NCI-H1436 (cell line): ENCODE results near the gene RECQL5.
"Not testable (repeated sequence)": the region's sequence is repeated elsewhere in the genome, so short reads cannot be mapped to it uniquely, and the experiment has no call there.

Experiments used
- DNase-seq: peaks from one replicate; lab custom pipeline; 2025; lab: John Stamatoyannopoulos, UW

The RECQL5 gene

DNA sequence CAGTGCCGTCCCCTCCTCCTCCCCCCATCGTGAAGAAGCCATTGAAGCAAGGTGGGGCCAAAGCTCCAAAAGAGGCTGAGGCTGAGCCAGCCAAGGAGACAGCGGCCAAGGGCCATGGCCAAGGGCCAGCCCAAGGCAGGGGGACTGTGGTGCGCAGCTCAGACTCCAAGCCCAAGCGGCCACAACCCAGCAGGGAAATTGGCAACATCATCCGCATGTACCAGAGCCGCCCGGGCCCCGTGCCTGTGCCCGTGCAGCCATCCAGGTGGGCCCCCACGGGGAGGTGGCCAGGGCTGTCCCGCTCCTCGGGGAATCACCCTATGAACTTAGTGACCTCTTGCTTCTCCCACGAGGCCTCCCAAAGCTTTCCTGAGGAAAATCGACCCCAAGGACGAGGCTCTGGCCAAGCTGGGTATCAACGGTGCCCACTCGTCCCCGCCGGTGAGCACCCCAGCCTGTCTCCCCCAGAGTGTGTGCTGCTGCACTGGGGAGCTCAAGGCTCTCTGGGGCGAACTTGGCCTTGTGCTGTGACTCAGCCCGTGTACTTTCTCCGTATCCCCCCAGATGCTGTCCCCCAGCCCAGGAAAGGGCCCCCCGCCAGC lies 50.3 kb downstream of the RECQL5 start:
- no peak for DNase-seq

DNA sequence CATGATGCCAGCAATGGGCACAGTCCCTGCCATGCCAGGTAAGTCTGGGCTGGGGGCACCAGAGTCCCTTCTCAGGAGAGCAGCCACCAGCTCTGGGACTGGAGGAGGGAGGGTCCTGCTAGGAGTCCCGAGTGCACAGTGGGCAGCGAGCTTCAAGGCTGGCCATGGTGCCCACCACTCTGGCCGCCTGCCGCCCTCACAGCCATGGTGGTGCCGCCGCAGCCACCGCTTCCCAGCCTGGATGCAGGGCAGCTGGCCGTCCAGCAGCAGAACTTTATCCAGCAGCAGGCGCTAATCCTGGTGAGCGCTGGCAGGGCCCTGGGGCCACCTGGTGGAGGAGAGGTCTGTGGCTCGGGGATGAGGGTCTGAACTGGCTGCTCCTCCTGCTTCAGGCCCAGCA lies 51.7 kb downstream of the RECQL5 start:
- DNase-seq: no peak

DNA sequence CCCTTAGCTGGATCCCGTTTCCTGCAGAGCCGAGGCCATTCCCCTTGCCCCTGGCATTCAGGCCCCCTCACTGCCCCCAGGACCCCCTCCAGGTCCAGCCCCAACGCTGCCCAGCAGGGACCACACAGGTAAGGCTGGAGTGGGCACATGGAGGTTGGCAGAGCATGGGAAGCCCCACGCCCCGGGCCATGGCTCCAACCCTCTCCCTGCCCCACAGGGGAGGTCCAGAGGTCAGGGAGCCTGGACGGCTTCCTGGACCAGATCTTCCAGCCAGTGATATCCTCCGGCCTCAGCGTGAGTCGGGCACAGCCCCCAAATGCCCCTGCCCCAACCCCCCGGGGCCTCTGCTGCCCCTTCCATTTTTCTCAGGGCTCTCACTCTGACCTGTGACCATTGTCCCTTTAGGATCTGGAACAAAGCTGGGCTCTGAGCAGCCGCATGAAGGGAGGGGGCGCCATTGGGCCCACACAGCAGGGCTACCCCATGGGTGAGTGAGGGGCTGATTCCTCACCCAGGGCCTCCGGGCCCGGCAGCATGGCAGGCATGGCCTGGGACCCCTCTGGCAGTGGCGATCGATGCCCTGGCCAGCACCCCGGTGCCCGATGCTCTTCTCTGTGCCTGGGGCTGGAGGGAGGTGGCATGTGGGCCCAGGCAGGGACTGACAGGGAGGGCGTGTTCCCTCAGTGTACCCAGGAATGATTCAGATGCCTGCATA lies 52.2 kb downstream of the RECQL5 start:
- DNase-seq: no peak

DNA sequence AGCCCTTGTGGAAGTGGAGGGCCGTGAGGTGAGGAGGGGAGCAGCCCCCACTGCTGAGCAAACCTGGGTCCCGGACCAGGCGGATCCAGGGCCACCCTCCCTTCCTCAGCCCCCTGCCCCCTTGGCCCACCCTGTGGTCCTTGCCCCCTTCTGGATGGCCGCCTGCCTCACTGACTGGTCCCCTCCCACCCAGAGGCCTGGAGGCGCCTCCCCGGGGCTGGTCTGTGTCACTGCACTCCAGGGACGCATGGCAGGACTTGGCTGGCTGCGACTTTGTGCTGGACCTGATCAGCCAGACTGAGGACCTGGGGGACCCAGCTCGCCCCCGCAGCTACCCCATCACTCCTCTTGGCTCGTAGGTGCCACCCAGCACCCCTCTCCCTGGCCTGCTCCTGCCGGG lies 52.9 kb downstream of the RECQL5 start:
- no peak for DNase-seq

DNA sequence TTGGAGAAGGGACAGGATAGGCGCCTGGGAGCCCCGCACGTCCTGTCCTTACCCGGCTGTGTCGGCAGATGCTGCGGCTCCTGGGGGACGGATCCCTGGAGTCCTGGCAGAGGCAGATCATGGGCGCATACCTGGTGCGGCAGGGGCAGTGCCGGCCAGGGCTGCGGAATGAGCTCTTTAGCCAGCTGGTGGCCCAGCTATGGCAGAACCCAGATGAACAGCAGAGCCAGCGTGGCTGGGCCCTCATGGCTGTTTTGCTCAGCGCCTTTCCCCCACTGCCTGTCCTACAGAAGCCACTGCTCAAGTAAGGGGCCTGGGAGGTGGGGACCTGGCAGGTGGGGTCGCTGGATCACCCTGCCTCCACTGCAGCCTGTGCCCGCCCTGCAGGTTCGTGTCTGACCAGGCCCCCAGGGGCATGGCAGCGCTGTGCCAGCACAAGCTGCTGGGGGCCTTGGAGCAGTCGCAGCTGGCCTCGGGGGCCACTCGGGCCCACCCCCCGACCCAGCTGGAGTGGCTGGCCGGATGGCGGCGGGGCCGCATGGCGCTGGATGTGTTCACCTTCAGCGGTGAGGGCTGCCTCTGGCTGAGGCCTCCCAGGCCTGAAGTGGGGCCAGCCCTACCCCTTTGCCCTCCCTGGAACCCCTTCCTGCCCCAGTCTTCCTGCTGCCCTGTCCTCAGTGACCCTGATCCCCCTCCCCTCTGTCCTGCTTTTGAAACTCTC lies 53.9 kb downstream of the RECQL5 start:
- no peak for DNase-seq

DNA sequence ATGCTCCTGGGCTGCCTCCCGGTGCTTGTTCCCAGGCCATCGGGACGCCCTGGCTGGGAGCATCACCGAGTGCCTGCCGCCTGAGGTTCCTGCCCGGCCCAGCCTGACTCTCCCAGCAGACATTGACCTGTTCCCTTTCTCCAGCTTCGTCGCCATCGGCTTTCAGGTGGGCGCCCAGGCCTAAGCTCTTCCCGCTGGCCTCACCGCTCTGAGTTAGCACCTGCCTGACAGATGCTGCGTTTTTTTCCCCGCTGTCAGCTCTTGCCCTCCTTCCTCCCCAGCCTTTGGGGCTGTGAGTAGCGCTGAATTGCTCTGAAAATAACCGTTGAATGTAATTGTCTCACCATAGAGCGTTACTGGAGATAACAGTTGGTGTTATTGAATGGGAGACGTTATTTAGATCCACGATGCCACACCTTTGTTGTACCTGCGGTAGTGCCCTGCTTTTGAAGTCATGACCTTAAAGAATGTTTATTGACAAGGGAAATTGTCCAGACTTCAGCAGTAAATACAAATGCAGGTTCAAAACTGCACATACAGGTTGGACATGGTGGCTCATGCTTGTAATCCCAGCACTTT lies 55.0 kb downstream of the RECQL5 start:
- DNase-seq: no peak

DNA sequence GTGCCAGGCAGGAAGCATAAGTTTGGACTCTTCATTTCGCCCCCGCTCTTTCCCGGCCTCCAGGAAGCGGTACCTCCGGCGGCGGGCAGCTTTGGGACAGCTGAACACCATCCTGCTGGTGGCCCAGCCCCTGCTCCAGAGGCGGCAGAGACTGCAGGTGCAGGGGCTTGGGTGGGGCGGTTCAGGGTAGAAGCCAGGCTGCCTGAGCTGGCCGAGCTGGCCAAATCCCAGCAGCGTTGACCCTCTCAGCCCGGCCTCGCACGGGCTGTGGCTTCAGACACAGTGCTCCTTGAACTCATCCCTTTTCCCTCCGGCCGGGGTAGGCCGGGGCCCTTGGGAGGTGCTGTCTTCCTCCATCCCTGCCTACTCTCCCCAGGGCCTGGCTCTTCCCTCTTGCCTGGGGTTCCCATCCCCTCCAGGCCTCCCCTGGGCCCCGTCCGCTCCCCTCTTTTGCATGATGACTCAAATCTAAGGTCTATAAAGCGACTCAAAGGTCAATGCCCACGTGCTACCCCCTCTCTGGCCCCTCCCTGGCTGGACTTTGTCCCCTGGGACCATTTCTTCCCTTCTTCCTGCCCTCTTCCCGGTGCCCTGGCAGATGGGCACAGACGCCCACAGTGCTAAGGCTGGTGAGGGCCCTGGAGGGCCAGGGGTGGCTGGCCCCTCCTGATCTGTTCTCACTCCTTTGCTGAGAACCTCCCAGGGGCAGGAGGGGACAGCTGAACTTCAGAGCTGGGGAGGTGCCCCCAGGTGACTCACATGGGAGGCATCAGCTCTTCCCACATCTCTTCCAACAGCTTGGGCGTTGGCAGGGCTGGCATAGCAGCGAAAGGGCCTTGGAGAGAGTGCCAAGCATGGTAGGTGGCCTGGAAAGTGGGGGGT lies 56.6 kb downstream of the RECQL5 start:
- no peak for DNase-seq

DNA sequence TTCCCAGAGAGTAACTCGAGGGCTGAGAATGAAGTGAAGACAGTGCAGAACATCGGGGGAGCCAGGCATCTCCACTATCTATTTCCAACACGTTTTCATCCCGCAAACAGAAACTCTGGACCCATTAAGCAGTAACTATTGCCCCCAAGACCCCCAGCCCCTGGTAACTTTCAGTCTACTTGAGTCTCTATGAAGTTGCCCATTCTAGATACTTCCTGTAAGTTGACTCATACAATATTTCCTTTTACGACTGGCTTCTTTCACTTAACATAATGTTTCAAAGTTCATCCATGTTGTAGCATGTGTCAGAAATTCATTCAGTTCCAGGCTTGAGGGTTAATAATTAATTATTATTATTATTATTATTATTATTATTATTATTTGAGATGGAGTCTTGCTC lies 59.9 kb downstream of the RECQL5 start:
- no peak for DNase-seq

DNA sequence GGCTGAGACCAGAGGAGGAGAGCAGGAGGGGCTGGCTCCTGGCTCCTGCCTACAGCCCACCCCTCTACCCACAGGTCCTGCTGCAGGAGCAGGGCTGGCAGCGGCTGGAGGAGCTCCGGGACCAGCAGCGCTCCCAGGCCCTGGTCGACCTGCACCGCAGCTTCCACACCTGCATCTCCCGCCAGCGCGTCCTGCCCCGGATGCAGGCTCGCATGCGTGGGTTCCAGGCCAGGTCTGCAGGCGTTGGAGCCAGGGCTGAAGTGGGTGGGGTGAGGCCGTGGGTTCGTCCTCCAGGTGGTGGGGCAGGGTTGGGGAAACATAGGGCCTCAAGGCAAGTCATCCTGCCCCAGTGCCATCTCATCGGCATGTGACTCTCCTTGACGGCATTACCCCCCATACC lies 61.2 kb downstream of the RECQL5 start:
- no peak for DNase-seq

DNA sequence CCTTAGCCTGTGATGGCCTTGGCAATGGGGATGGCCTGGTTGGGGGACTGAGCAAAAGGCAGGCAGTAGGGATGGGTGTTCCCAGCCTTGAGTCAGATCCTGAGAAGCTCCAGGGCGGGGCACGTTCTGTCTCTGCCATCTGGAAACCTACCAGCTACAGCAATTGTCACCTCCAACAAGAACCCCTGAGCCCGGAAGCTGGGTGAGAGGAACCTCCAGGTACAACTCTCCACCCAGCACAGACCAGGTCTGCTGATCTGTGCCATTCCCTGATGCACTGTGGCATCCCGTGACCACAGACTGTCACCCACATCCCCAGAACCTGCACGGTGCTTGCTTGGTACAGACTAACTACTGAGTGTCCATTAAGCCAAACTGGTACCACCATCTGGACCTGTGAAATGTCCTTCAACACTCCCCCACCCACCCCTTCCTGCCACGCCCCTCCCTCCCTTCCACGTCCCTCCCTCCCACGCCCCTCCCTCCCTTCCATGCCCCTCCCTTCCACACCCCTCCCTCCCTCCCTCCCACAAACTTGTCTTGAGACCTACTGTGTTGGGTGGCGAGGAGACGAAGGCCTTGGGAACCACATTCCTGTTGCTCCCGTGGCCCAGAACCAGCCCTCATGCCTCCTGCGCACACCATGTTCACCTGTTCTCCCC lies 62.8 kb downstream of the RECQL5 start:
- no peak for DNase-seq

DNA sequence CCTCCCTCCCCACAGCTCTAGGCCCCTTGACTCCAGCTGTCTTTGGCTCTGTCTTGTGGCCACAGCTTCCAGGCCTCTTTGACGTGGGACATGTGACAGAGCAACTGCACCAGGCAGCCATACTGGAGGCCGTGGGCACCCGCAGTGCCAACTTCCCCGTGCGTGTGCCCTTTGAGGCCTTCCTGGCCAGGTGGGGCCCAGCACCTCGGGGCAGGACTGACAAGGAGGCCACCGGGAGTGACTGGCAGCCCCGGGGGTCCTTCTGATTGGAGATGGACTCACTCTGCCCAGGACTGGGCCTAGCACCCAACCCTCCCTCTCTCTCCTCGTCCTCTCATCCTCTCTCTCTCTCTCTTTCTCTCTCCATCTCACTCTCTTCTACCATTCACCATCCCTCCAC lies 63.8 kb downstream of the RECQL5 start:
- DNase-seq: no peak

DNA sequence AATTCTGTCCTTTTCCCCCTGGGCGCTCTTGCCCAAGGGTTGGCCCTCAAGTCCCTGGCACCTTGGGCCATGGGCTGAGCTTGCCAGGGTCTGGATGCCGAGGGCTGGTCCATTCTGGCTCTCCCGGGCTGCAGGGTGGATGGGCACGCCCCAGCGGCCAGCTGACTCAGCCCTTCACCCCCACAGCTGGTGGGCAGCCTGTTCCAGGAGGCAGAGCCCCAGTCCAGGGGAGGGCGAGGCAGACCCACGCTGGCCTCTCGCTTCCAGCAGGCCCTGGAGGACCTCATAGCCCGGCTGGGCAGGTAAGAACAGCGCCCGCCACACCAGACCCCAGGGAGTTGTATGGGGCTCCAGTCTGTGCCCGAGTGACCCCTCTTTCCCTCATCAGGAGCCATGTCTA lies 64.3 kb downstream of the RECQL5 start:
- no peak for DNase-seq

DNA sequence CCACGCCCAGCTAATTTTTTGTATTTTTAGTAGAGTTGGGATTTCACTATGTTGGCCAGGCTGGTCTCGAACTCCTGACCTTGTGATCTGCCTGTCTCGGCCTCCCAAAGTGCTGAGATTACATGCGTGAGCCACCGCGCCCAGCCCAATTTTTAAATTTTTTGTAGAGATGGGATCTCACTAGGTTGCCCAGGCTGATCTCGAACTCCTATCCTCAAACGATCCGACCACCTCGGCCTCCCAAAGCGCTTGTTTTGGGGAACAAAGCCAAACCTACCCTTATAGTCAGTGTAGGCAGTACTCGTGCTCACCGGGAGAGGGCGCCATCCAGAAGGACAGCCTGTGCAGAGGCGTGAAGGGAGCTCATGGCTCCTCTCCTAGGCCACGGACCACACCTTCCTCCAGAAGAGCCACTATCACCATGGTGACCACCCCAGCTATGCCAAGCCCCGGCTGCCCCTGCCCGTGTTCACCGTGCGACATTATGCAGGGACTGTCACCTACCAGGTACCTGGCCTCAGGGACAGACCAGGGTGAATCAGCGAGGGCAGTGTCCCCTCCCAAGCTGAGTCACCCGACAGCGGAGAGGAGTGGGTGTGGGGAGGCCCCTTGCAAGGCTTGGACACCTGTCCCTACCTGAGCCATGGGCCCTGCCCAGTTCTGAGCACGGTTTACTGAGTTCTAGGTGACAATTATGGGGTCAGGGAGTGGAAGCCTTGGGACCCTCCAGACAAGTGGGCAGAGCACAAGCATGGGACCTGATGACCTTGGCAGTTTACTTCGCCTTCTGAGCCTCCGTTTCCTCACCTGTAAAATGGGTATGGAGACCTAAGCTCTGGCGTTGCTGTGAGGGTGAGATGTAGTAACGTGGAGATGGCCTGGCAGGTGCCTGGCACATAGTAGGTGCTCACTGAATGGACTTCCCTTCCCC lies 65.6 kb downstream of the RECQL5 start:
- DNase-seq: peak; percentile 76

DNA sequence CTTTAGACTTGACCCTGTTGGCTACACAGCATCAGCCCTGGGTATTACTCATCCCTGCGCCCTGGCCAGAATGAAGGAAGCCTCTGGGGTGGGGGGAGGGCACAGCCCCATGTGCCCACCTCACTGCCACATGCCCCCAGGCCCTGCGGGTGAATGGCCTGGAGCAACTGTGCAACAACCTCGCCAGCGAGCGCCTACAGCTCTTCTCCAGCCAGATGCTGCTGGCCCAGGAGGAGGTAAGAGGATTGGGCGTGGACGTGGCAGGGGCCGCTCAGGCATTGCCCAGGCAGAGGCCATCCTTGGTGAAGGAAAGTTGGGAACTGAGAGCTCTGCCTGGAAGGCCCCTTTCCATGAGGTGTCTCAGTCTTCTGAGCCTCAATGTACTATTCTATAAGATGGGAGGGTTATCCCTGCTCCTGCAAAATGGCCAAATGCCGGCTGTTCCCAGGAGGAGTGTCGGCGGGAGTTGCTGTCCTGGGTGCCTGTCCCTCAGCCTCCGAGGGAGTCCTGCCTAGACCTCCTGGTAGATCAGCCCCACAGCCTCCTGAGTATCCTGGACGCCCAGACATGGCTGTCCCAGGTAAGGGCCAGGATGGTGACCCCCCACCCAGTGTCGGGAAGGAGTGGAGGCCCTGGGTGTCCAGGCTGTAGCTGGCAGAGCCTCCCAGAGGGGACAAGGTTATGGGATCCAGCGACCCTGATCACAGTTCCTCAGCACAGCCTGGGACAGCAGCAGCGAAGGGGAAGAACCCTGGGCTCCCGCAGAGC lies 70.5 kb downstream of the RECQL5 start:
- no peak for DNase-seq

DNA sequence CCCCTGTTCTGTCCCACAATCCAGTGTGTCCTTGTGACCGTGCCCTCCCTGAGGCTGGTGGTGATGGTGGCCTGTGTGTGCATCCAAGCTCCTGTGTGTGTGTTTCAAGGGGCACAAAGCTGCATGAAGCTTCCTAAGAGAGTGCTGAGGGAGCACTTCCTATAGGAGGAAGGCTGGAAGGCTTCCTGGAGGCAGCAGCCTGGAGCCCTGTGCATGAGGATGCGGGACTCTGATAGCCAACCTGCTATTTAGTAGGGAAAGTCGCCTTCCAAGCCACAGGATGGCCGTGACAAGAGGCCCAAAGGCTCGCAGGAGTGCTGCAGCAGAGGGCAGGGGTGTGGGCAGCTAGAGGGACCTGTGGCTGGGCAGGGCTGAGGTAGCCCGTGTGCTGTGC lies 71.0 kb downstream of the RECQL5 start:
- DNase-seq: no peak

DNA sequence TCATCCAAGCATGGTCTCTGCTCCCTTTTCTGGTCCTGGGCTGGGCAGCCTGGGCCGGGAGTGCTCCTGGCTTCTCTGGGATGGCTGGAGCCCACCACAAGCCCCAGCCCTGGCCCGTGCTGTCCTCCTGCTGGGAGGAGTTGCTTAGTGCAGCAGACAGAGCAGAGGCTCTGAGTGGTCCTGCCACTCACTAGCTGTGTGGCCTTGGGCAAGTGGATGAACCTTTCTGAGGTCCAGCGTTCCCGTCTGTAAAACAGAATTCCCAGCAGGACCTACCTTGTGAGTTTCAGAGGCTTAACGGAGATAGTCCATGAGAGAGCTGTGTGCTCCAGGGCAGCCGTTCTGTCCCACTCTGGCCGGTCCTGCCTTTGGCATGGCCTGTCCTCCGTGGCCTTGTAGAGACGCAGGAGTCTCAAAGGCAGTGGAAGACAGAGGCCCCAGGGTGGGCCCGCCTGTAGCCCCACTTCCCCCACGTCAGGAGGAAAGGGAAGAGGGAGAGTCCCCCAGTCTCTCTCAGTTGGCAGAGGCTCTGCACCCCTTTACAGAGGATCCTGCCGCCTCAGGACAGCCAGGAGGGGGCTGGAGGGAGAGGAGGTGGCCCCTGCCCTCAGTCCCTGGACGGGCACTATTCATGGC lies 71.6 kb downstream of the RECQL5 start:
- no peak for DNase-seq

DNA sequence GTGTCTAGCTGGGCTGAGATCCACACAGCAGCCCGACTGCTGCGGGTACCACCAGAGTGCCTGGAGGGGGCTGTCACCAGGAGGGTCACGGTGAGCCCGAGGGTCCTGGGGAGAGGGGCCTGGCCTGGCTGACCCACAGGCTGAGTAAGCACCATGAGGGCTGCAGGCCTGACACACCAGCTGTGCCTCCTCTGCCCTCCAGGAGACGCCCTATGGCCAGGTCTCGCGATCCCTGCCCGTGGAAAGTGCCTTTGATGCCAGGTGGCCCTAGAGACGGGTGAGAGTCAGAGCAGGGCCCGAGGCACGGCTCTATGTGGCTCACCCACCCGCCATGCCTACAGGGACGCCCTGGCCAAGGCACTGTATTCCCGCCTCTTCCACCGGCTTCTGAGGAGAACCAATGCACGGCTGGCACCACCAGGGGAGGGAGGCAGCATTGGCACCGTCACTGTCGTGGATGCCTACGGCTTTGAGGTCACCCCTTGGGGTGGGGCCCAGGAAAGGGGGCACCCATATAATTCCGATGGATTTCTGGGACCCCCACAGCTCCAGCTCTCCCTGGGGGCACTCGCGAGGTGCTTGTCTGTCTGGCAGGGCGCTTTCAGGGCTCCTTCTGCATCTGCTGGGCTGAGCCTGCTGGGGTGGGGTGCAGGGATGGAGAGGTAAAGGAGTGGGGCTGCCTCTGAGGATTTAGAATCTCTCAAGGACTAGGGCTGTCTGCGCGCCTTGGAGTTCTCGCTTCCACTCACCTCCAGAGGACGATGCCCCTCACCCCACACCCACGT lies 72.3 kb downstream of the RECQL5 start:
- no peak for DNase-seq

DNA sequence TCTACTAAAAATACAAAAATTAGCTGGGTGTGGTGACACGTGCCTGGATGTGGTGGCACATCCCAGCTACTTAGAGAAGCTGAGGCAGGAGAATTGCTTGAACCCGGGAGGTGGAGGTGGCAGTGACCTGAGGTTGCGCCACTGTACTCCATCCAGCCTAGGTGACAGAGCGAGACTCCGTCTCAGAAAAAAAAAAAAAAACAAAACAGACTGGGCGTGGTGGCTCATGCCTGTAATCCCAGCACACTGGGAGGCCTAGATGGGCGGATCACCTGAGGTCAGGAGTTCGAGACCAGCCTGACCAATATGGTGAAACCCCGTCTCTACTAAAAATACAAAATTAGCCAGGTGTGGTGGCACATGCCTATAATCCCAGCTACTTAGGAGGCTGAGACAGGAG lies 73.5 kb downstream of the RECQL5 start:
- not testable (repeated sequence) for DNase-seq
